Measurements from ENCODE around the gene GPR27.

Gene GPR27

GRCh38 chr3:71710906-71711494, 42.7 kb upstream of the GPR27 start:
- TF ChIP-seq CTCF (IDR thresholded peaks at IDR 0.05; ENCODE audit: insufficient read depth, low read length, poor library complexity, severe bottlenecking) (peak; percentile 40), EZH2phosphoT487 (conservative IDR thresholded peaks at IDR 0.05; ENCODE audit: low read length) (no peak)
- Histone ChIP-seq H3F3A (ENCODE audit: insufficient read depth) (no peaks in the 10 kb centered on the region), H3K4me3 (ENCODE audit: insufficient read depth, low read length, poor library complexity, severe bottlenecking) (no peak overlapping the region), H3K9ac (ENCODE audit: low read length) (no peak overlapping the region), H3K9me2 (replicated peaks; ENCODE audit: insufficient read depth, low read length) (no peaks in the 10 kb centered on the region), H2AFZ (ENCODE audit: low read depth, low read length, severe bottlenecking) (no peak overlapping the region), H3K4me2 (ENCODE audit: low read depth, low read length, poor library complexity, severe bottlenecking) (no peak overlapping the region), H3K36me3 (ENCODE audit: low read length) (no peaks in the 10 kb centered on the region), H4K20me1 (ENCODE audit: low read depth, low read length) (no peaks in the 10 kb centered on the region), H3K9me3 (ENCODE audit: insufficient read depth, low read length) (no peaks in the 10 kb centered on the region), H3K79me2 (ENCODE audit: insufficient read depth, low read length) (no peaks in the 10 kb centered on the region), H3K27ac (ENCODE audit: low read depth, low read length) (no peak overlapping the region), H3K27me3 (ENCODE audit: low read length) (no peaks in the 10 kb centered on the region)

DNA sequence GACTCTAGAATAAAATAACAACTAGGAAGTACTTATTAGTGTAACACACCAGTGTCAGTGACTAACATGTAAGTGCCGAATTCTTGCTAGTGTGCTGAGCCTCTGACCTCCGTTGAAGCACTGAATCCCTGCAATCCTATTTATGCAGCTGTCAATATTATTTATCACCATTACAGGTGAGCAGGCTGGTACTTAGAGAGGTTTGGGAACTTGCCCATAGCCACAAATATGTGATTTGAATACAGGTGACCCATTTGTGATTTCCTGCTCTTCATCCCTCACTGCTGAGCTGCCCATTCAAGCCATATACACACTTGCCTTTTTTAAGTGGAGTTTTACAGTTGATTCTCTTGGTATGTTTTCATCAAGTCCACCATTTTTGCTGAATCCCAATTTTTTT, 40.6 kb upstream of the GPR27 start:
- H3F3A ChIP-seq (ENCODE audit: insufficient read depth) = no peaks in the 10 kb centered on the region
- no peaks in the 10 kb centered on the region for H3K27me3 ChIP-seq (ENCODE audit: low read length)
- TF ChIP-seq CTCF (IDR thresholded peaks at IDR 0.05; ENCODE audit: insufficient read depth, low read length, poor library complexity, severe bottlenecking) = no peak
- no peak for TF ChIP-seq EZH2phosphoT487 (conservative IDR thresholded peaks at IDR 0.05; ENCODE audit: low read length)
- no peak overlapping the region for H3K9ac ChIP-seq (ENCODE audit: low read length)
- no peaks in the 10 kb centered on the region for H4K20me1 ChIP-seq (ENCODE audit: low read depth, low read length)
- H3K27ac ChIP-seq (ENCODE audit: low read depth, low read length) = no peak overlapping the region
- H3K36me3 ChIP-seq (ENCODE audit: low read length) = no peaks in the 10 kb centered on the region
- no peaks in the 10 kb centered on the region for H3K9me3 ChIP-seq (ENCODE audit: insufficient read depth, low read length)
- H3K4me3 ChIP-seq (ENCODE audit: insufficient read depth, low read length, poor library complexity, severe bottlenecking) = no peak overlapping the region
- H2AFZ ChIP-seq (ENCODE audit: low read depth, low read length, severe bottlenecking) = no peak overlapping the region
- no peak overlapping the region for H3K4me2 ChIP-seq (ENCODE audit: low read depth, low read length, poor library complexity, severe bottlenecking)
- H3K9me2 ChIP-seq (replicated peaks; ENCODE audit: insufficient read depth, low read length) = no peaks in the 10 kb centered on the region
- no peaks in the 10 kb centered on the region for H3K79me2 ChIP-seq (ENCODE audit: insufficient read depth, low read length)

DNA sequence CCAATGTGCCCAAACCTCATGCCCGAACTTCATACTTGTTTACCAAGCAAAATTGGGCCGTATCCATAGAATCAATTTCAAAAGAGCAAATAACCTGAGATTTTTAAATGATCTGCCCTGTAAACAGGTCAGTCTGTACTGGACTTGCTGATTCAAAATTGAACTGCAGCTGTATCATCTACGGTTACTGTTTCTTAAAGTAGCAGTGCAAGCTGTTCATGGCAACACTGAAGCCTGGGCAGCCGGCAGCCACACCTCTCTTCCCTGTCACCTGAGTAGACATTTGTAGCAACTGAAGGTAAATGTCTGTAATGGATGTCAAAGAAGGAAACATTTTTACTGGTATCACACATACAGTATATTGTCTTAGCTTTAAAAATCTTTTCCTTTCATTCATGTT, 39.1 kb upstream of the GPR27 start:
- Histone ChIP-seq H3K27me3 (ENCODE audit: low read length) (no peaks in the 10 kb centered on the region), H3K9me3 (ENCODE audit: insufficient read depth, low read length) (no peaks in the 10 kb centered on the region), H3K9me2 (replicated peaks; ENCODE audit: insufficient read depth, low read length) (no peaks in the 10 kb centered on the region), H3K4me3 (ENCODE audit: insufficient read depth, low read length, poor library complexity, severe bottlenecking) (no peak overlapping the region), H4K20me1 (ENCODE audit: low read depth, low read length) (no peaks in the 10 kb centered on the region), H3K27ac (ENCODE audit: low read depth, low read length) (no peak overlapping the region), H3K36me3 (ENCODE audit: low read length) (no peaks in the 10 kb centered on the region), H2AFZ (ENCODE audit: low read depth, low read length, severe bottlenecking) (no peak overlapping the region), H3K9ac (ENCODE audit: low read length) (no peak overlapping the region), H3F3A (ENCODE audit: insufficient read depth) (no peaks in the 10 kb centered on the region), H3K79me2 (ENCODE audit: insufficient read depth, low read length) (no peaks in the 10 kb centered on the region), H3K4me2 (ENCODE audit: low read depth, low read length, poor library complexity, severe bottlenecking) (no peak overlapping the region)
- TF ChIP-seq EZH2phosphoT487 (conservative IDR thresholded peaks at IDR 0.05; ENCODE audit: low read length) = no peak
- TF ChIP-seq CTCF (IDR thresholded peaks at IDR 0.05; ENCODE audit: insufficient read depth, low read length, poor library complexity, severe bottlenecking) = no peak

Data from SU-DHL-6 (cell line).